ENCODE results near the gene NPAS3.

DNA sequence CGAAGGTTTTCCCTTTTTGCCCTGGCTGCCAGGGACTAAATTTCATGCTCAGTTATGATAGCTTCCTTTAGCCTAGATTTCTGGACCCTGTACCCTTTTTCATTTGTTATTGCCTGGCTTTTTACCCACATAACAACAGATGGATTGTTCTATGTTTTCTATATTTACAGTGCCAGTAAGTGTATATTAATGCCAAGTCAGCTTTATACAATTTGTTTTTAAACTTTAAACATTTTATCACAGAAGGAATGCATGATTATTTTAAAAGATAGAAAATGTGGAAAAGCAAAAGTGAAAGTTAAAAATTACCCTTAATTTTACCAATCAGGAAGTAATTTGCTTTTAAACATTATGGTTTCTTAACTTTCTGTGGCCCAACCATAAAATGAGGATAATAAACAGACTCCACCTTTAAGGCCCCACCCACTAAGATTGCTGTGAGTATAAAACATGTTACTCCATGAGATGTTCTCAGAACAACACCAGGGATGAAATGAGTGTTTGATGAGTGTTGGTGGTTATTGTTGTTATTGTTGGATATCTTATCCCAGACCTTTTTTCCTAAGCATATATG is 515.4 kb downstream of the NPAS3 start:
- TF ChIP-seq, protein P1, sequence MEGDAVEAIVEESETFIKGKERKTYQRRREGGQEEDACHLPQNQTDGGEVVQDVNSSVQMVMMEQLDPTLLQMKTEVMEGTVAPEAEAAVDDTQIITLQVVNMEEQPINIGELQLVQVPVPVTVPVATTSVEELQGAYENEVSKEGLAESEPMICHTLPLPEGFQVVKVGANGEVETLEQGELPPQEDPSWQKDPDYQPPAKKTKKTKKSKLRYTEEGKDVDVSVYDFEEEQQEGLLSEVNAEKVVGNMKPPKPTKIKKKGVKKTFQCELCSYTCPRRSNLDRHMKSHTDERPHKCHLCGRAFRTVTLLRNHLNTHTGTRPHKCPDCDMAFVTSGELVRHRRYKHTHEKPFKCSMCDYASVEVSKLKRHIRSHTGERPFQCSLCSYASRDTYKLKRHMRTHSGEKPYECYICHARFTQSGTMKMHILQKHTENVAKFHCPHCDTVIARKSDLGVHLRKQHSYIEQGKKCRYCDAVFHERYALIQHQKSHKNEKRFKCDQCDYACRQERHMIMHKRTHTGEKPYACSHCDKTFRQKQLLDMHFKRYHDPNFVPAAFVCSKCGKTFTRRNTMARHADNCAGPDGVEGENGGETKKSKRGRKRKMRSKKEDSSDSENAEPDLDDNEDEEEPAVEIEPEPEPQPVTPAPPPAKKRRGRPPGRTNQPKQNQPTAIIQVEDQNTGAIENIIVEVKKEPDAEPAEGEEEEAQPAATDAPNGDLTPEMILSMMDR (IDR thresholded peaks at IDR 0.05; ENCODE audit: low read depth, low read length): no peak
- no peak for TF ChIP-seq EZH2phosphoT487 (IDR thresholded peaks at IDR 0.05; ENCODE audit: low read depth)

All from OCI-LY3 (cell line).